Measurements from ENCODE around the gene DMBT1. TPM values are rescaled to one million over a fixed set of nuclear protein-coding genes. Genes with fewer than 3 reads are reported as not detected.

DMBT1 gene
- total RNA-seq, 1 experiment from 2014 or later: 4.6 TPM

GRCh38 chr10:122561212-122561611 is 658 bp downstream of the DMBT1 start:
- CTCF ChIA-PET: no interaction called here
- Mint-ChIP-seq H3K36me3 (ENCODE audit: insufficient read depth, unreplicated experiment) (no peaks in the 10 kb centered on the region), H3K4me3 (ENCODE audit: low read depth, unreplicated experiment) (no peak overlapping the region), H3K27me3 (ENCODE audit: unreplicated experiment) (peaks cover 26% of the 10 kb centered on the region), H3K9me3 (ENCODE audit: low read depth, unreplicated experiment) (no peaks in the 10 kb centered on the region), H3K4me1 (ENCODE audit: low read depth, unreplicated experiment) (peaks cover 39% of the 10 kb centered on the region), H3K27ac (ENCODE audit: unreplicated experiment) (peak overlapping the region; percentile 33)
- no peak for TF ChIP-seq CTCF (IDR thresholded peaks at IDR 0.05; ENCODE audit: unreplicated experiment)
- no TSS peak for BruUV-seq (replicated peaks)
- intact Hi-C loops (cut with micrococcal nuclease; ENCODE audit: unreplicated experiment): loop anchor here (10.0 kb wide), 1 partner anchor 116 kb away; no protein-coding TSS in a partner anchor
- DNase-seq: no peak

GRCh38 chr10:122561792-122562191 is 1.2 kb downstream of the DMBT1 start:
- Mint-ChIP-seq H3K27me3 (ENCODE audit: unreplicated experiment) (peaks cover 20% of the 10 kb centered on the region), H3K4me3 (ENCODE audit: low read depth, unreplicated experiment) (no peak overlapping the region), H3K27ac (ENCODE audit: unreplicated experiment) (peak overlapping the region; percentile 33), H3K4me1 (ENCODE audit: low read depth, unreplicated experiment) (peaks cover 39% of the 10 kb centered on the region), H3K36me3 (ENCODE audit: insufficient read depth, unreplicated experiment) (no peaks in the 10 kb centered on the region), H3K9me3 (ENCODE audit: low read depth, unreplicated experiment) (no peaks in the 10 kb centered on the region)
- intact Hi-C loops (cut with micrococcal nuclease; ENCODE audit: unreplicated experiment): loop anchor here (10.0 kb wide), 1 partner anchor 117 kb away; no protein-coding TSS in a partner anchor
- DNase-seq: no peak
- TF ChIP-seq CTCF (IDR thresholded peaks at IDR 0.05; ENCODE audit: unreplicated experiment): no peak
- BruUV-seq (replicated peaks): no TSS peak
- CTCF ChIA-PET: no interaction called here

- DNase-seq: no peak
- no peak overlapping the region for H3K4me3 Mint-ChIP-seq (ENCODE audit: low read depth, unreplicated experiment)
- CTCF ChIA-PET: interaction anchor here (0.5 to 1.1 kb wide), 8 partner anchors 8 to 285 kb away, joined by 3 to 7 read pairs (median 3); no protein-coding TSS in a partner anchor
- no peaks in the 10 kb centered on the region for H3K36me3 Mint-ChIP-seq (ENCODE audit: insufficient read depth, unreplicated experiment)
- peaks cover 3% of the 10 kb centered on the region for H3K9me3 Mint-ChIP-seq (ENCODE audit: low read depth, unreplicated experiment)
- H3K27me3 Mint-ChIP-seq (ENCODE audit: unreplicated experiment): peaks cover 37% of the 10 kb centered on the region
- no peak overlapping the region for H3K27ac Mint-ChIP-seq (ENCODE audit: unreplicated experiment)
- intact Hi-C loops (cut with micrococcal nuclease; ENCODE audit: unreplicated experiment): loop anchor here (1.0 to 10.0 kb wide), 3 partner anchors 40 to 268 kb away; no protein-coding TSS in a partner anchor
- no TSS peak for BruUV-seq (replicated peaks)
- H3K4me1 Mint-ChIP-seq (ENCODE audit: low read depth, unreplicated experiment): peaks cover 24% of the 10 kb centered on the region
- no peak for TF ChIP-seq CTCF (IDR thresholded peaks at IDR 0.05; ENCODE audit: unreplicated experiment)
Observed at GRCh38 chr10:122564980-122565379, 4.4 kb downstream of the DMBT1 start.

DNA sequence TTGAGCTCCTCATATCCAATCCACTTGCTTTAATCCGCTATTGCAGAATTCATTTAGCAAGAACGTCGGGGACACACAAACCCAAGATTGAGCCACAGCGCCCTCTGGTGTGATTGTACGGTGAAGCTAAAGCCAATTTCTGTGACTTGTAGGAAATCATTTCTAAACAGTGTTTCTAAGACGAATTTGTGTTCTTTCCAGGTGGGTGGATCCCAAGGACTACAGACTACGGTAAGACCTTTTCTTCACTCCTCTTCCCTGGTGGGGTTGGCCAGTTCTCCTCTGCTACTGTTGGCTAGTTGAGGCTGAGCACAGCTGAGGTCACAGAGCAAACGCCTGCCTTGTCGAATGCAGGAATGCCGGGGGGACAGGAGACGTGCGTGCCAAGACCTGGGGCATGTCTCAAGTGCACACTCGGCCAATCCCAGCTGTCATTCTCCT is 5.2 kb downstream of the DMBT1 start:
- Mint-ChIP-seq H3K4me1 (ENCODE audit: low read depth, unreplicated experiment) (peaks cover 16% of the 10 kb centered on the region), H3K36me3 (ENCODE audit: insufficient read depth, unreplicated experiment) (no peaks in the 10 kb centered on the region), H3K9me3 (ENCODE audit: low read depth, unreplicated experiment) (peaks cover 3% of the 10 kb centered on the region), H3K27me3 (ENCODE audit: unreplicated experiment) (peaks cover 36% of the 10 kb centered on the region), H3K27ac (ENCODE audit: unreplicated experiment) (no peak overlapping the region), H3K4me3 (ENCODE audit: low read depth, unreplicated experiment) (no peak overlapping the region)
- CTCF ChIA-PET: interaction anchor here (0.5 to 1.1 kb wide), 10 partner anchors 9 to 1591 kb away, joined by 3 to 7 read pairs (median 3); no protein-coding TSS in a partner anchor
- no TSS peak for BruUV-seq (replicated peaks)
- TF ChIP-seq CTCF (IDR thresholded peaks at IDR 0.05; ENCODE audit: unreplicated experiment): peak; percentile 55
- peak; percentile 72 for DNase-seq
- intact Hi-C loops (cut with micrococcal nuclease; ENCODE audit: unreplicated experiment): loop anchor here (1.0 to 10.0 kb wide), 4 partner anchors 40 to 268 kb away; no protein-coding TSS in a partner anchor

Measured in Calu3 (cell line).